Inferior parietal cortex (tissue), 1 donor: ENCODE measurements around the gene LRP2BP.
"Not testable (repeated sequence)": the region's sequence is repeated elsewhere in the genome, so short reads cannot be mapped to it uniquely, and the experiment has no call there.

ENCODE experiments used
- DNase-seq: peaks from one replicate; pipeline ENCODE4 v3.0.0-alpha.2; 2016; ENCODE audit errors: extremely low spot score

The LRP2BP gene

GRCh38 chr4:185325721-185326120, 70.0 kb downstream of the LRP2BP start:
- not testable (repeated sequence) for DNase-seq

DNA sequence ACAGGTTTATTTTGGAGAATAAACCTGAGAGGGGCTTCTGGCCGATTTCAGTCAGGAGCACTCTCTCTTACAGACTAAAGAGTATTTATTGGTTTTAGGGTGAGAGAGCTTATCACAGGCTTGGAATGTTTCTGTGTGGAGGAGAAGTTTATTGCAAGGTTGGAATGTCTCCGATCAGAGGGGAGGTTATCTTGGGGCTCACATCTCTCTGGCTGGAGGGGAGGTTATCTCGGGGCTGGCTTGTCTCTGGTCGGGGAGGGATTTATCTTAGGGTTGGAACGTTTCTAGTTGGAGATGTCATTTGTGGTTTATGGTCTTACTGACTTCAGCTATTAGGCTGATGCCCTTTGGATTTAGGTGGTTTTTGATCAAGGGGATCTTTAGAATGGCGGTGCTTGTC, 71.4 kb downstream of the LRP2BP start:
- not testable (repeated sequence) for DNase-seq

- DNase-seq, result no peak
These were observed 72.1 kb downstream of the LRP2BP start for GRCh38 chr4:185323606-185324005.

- DNase-seq, result no peak
These were observed 72.9 kb downstream of the LRP2BP start for GRCh38 chr4:185322803-185323202.

DNA sequence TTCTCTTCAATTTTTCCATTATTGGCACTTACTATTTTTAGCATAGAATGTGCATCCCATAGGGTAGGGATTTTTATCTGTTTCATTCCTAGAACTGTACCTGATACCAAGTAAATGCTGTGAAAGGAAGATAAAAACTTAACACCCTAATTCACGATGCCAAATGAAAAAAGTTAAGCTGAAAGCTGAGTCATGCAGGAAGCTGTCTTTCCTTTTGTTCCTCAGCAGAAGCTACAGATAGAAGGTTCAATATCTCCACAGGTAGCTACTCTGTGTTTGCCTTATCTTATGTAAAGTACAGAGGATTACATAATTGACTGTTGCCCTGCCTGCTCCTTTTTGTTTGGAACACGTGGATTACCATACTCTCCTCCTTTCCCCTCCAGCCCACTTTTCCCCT, 77.0 kb downstream of the LRP2BP start:
- DNase-seq, result peak; percentile 22

GRCh38 chr4:185317880-185318279, 77.8 kb downstream of the LRP2BP start:
- DNase-seq, result no peak

- not testable (repeated sequence) for DNase-seq
These were observed 78.3 kb downstream of the LRP2BP start for GRCh38 chr4:185317462-185317861.
